Cardiac fibroblast (primary cell): Measurements from ENCODE around the gene RHOT2.

ENCODE experiments used
- DNase-seq, 2 donors: peaks; one replicate each; pipeline versions ENCODE4 v3.0.0 to v3.0.0-alpha.2; 2010; ENCODE audit warnings: low read depth in 2 of 2
- H3K4me3 ChIP-seq, 2 donors: replicated peaks in 1 of 2; 1 replicate in 1 of 2; 2 replicates in 1 of 2; pipeline ENCODE4 v1.5.1; 2011; ENCODE audit warnings: low read depth in 2 of 2, low read length in 2 of 2, mild to moderate bottlenecking in 2 of 2, moderate library complexity in 1 of 2
- CTCF ChIP-seq: IDR thresholded peaks from one replicate; pipeline ENCODE4 v1.5.1; 2011; ENCODE audit warnings: low read depth, mild to moderate bottlenecking, low read length, inconsistent platforms

Gene RHOT2

DNA sequence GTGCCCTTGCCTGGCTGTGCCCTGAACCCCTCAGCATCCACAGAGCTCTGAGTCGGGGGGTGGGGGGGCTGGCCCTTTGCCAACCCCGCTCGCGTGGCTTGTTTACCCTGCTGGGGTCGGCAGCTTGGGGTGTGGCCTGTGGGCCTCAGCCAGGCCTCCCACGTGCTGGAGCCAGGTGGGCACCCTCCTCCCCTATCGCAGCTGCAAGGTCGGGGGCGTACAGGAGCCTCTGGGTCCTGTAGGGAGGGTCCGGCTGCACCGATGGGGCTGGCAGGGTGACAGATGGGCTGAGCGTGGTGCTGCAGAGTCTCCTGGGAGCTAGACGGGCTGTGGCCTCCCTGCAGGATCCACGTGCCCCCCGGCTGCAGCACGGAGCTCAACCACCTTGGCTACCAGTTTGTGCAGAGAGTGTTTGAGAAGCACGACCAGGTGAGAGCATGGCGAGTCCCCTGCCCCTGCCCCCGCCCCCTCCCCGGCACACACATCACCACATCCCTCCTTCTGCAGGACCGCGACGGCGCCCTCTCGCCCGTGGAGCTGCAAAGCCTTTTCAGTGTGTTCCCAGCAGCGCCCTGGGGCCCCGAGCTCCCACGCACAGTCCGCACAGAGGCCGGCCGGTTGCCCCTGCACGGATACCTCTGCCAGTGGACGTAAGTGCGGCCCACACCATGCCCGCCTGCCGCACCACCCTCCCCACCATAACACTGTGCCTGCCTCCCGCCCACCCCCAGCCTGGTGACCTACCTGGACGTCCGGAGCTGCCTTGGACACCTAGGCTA, 3.6 kb downstream of the RHOT2 start:
- no peak for DNase-seq
- H3K4me3 ChIP-seq = no peak overlapping the region
- TF ChIP-seq CTCF = no peak

- no peak for DNase-seq
- no peak overlapping the region for H3K4me3 ChIP-seq
- TF ChIP-seq CTCF = no peak
Measured at GRCh38 chr16:672371-672770, 4.4 kb downstream of the RHOT2 start.

- TF ChIP-seq CTCF = no peak
- DNase-seq = no peak
- H3K4me3 ChIP-seq = no peak overlapping the region
Measured at GRCh38 chr16:672851-673250, 4.9 kb downstream of the RHOT2 start.

DNA sequence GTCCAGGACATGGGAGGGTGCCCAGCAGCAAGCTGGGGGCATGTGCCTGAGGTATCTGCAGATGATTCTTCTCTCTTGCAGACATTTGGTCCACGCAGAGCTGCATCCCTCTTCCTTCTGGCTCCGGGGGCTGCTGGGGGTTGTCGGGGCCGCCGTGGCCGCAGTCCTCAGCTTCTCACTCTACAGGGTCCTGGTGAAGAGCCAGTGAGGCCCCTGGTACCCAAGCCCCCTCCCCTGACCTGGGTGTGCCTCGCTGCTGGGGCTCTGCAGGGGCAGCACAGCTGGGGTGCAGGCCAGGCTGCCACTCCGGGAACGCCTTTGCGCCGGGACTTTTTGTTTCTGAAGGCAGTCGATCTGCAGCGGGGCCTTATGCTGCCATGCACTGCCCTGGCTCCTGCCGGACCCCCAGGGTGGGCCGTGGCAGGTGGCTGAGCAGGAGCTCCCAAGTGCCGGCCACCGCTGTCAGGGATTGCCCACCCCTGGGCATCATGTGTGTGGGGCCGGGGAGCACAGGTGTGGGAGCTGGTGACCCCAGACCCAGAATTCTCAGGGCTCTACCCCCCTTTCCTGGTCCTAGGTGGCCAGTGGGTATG, 5.6 kb downstream of the RHOT2 start:
- TF ChIP-seq CTCF = no peak
- H3K4me3 ChIP-seq = no peak overlapping the region
- DNase-seq = no peak

DNA sequence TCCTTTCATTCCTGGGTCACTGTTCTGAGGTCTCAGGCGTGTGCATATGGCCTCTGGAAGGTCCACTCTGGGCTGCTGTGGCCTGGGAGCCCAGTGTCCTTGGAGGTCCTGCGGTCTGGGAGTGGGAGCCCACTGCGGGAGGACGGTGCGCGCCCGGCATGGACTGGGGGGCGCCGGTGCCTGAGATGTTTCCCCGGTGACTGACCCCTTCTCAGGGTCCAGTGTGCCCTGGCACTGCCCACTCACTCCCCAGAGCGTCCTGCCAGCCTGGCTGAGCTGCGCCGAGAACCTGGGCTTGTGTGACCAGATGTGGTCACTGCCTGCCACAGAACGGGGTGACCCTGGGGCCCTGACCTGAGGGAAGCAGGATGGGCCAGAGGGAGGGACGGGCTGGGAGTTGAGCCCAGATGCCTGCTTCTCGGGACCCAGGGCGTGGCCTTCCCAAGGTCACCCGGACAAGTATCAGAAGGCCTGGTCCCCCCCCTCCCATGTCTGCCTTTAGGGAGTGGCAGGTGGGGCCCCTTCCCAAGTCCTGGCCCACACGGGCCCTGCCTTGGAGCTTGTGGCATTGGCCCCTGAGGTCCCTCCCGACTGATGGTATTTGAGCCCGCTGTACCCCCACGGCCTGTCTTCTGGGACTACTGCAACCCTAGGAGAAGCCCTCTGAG, 6.4 kb downstream of the RHOT2 start:
- DNase-seq = no peak
- no peak for TF ChIP-seq CTCF

DNA sequence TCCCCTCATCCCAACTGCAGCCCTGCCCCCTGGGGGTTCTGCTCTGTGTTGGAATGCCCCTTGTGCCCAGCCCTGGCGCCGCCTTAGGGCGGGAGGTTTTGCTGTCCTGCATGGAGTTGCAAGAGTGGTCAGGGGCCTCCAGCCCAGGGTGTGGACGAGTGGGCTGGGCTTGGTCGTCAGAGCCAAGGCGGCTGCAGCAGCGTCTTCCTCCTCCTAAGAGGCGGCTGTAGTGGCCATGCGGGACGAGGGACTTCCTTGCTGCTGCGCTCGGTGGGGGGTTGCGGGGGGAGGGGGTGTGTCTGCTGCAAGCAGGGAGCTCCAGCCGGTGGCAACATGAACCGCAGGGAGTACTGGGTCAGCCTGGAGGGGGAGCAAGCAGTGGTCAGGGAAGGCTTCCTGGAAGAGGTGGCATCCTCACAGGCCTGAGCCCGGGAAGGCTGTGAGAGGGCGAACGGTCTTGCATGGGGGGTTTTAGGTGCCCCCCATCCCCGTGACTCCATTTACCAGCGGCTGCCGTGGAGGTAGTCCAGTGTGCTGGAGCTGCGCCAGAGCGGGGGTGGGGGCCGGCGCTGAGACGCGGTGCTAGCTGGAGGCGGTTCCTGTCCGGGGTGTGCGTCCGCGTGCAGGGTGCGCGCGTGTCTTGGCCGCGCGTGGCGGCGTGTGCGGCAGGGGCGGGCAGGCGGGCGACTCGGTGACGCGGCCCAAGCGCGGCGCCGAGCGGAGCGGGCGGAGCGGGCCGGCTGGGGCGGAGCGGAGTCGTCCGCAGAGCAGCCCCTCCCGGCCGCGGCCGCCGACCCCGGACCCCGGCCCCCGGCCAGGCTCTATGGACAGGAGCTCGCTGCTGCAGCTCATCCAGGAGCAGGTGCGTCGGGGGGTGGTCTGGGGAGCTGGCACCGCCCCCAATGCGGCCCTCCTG, 7.3 kb downstream of the RHOT2 start, which contains the start of gene RHBDL1:
Gene RHBDL1 (plus strand): TSS at position 704 of the 916 bp plus-strand sequence. CDS start 120 bp downstream, at position 824.
- H3K4me3 ChIP-seq = peak within 1 kb of the TSS; percentile 34 to 35
- DNase-seq = peak; percentile 33 to 34
- TF ChIP-seq CTCF = no peak

More for the DNA sequence above, 6.4 kb downstream of the RHOT2 start:
- H3K4me3 ChIP-seq = no peak overlapping the region
